HAP-1 (cell line): ENCODE data around the gene RFX6.

Source experiments
- DNase-seq, 2 experiments: peaks; one replicate each; pipeline ENCODE4 v3.0.0-alpha.2; 2016 to 2020; ENCODE audit warnings: low spot score in 2 of 2
- H3K27me3 ChIP-seq: fragments of 250-450 bp; sonication (Bioruptor Pico); 2 replicates; pipeline ENCODE4 v1.5.1; 2020; ENCODE audit warnings: low read depth, mild to moderate bottlenecking, moderate library complexity
- H3K36me3 ChIP-seq: fragments of 250-450 bp; sonication (Bioruptor Pico); replicated peaks from 2 replicates; pipeline ENCODE4 v1.5.1; 2020; ENCODE audit warnings: mild to moderate bottlenecking
- H3K4me1 ChIP-seq: fragments of 250-450 bp; sonication (Bioruptor Pico); 2 replicates; pipeline ENCODE4 v1.5.1; 2020; ENCODE audit warnings: mild to moderate bottlenecking
- H3K4me3 ChIP-seq: fragments of 250-450 bp; sonication (Bioruptor Pico); 2 replicates; pipeline ENCODE4 v1.5.1; 2020; ENCODE audit warnings: mild to moderate bottlenecking, moderate library complexity
- H3K9me3 ChIP-seq: fragments of 250-450 bp; sonication (Bioruptor Pico); 2 replicates; pipeline ENCODE4 v1.5.1; 2020; ENCODE audit warnings: mild to moderate bottlenecking, moderate library complexity
- in situ Hi-C: fragments of 300-500 bp; cut with MboI; formaldehyde crosslinking; loops from 3 replicates; pipeline ENCODE4 v1.14.3; 2020; ENCODE audit warnings: low sequenced_read_pairs, inconsistent platforms, mixed read lengths

RFX6 gene

GRCh38 chr6:116966675-116967576, 89.9 kb downstream of the RFX6 start:
- Histone ChIP-seq H3K4me1 (no peaks in the 10 kb centered on the region), H3K9me3 (no peaks in the 10 kb centered on the region), H3K36me3 (no peaks in the 10 kb centered on the region), H3K4me3 (no peak overlapping the region), H3K27me3 (peaks cover 13% of the 10 kb centered on the region)
- no peak for DNase-seq
- in situ Hi-C loops: no loop called here

GRCh38 chr6:116969211-116969863, 92.3 kb downstream of the RFX6 start:
- Histone ChIP-seq H3K9me3 (no peaks in the 10 kb centered on the region), H3K4me1 (no peaks in the 10 kb centered on the region), H3K36me3 (no peaks in the 10 kb centered on the region), H3K4me3 (no peak overlapping the region), H3K27me3 (peaks cover 6% of the 10 kb centered on the region)
- peak; percentile 52 for DNase-seq
- in situ Hi-C loops: no loop called here

- peaks cover 3% of the 10 kb centered on the region for H3K27me3 ChIP-seq
- H3K4me1 ChIP-seq: no peaks in the 10 kb centered on the region
- peak; percentile 51 to 54 for DNase-seq
- H3K9me3 ChIP-seq: no peaks in the 10 kb centered on the region
- H3K36me3 ChIP-seq: no peaks in the 10 kb centered on the region
- in situ Hi-C loops: no loop called here
- H3K4me3 ChIP-seq: no peak overlapping the region
Measured at GRCh38 chr6:116971959-116972358, 94.9 kb downstream of the RFX6 start.

- DNase-seq: no peak
- in situ Hi-C loops: no loop called here
- Histone ChIP-seq H3K27me3 (no peaks in the 10 kb centered on the region; the same call in 1 of the 2 replicates), H3K36me3 (no peaks in the 10 kb centered on the region), H3K9me3 (no peaks in the 10 kb centered on the region), H3K4me3 (no peak overlapping the region), H3K4me1 (no peaks in the 10 kb centered on the region)
Measured at GRCh38 chr6:116973976-116974375, 96.9 kb downstream of the RFX6 start.

GRCh38 chr6:116974526-116975316, 97.7 kb downstream of the RFX6 start:
- Histone ChIP-seq H3K4me3 (no peak overlapping the region), H3K27me3 (no peaks in the 10 kb centered on the region; the same call in 1 of the 2 replicates), H3K9me3 (no peaks in the 10 kb centered on the region), H3K4me1 (no peaks in the 10 kb centered on the region), H3K36me3 (no peaks in the 10 kb centered on the region)
- in situ Hi-C loops: no loop called here
- DNase-seq: no peak

- H3K36me3 ChIP-seq: no peaks in the 10 kb centered on the region
- no peak for DNase-seq
Measured at GRCh38 chr6:116975600-116975999, 98.6 kb downstream of the RFX6 start.

GRCh38 chr6:116979560-116979959, 102.5 kb downstream of the RFX6 start:
- no peaks in the 10 kb centered on the region for H3K4me1 ChIP-seq
- H3K36me3 ChIP-seq: no peaks in the 10 kb centered on the region
- no peak for DNase-seq
- no peak overlapping the region for H3K4me3 ChIP-seq
- no peaks in the 10 kb centered on the region for H3K9me3 ChIP-seq
- in situ Hi-C loops: no loop called here
- H3K27me3 ChIP-seq: no peaks in the 10 kb centered on the region; the same call in 1 of the 2 replicates

More at GRCh38 chr6:116975600-116975999, 98.6 kb downstream of the RFX6 start:
- Histone ChIP-seq H3K27me3 (no peaks in the 10 kb centered on the region; the same call in 1 of the 2 replicates), H3K4me1 (no peaks in the 10 kb centered on the region), H3K9me3 (no peaks in the 10 kb centered on the region), H3K4me3 (no peak overlapping the region)
- in situ Hi-C loops: no loop called here
